HG02642 (cell line): ENCODE measurements around the gene UNCX.
"Not testable (repeated sequence)": the region's sequence is repeated elsewhere in the genome, so short reads cannot be mapped to it uniquely, and the experiment has no call there.

Source experiments
- ATAC-seq: cut with Tn5 transposase; IDR thresholded peaks from one replicate; pipeline ENCODE4 v1.9.1; 2021; ENCODE audit warnings: mild to moderate bottlenecking; ENCODE audit not compliant: unreplicated experiment, poor library complexity

The UNCX gene

DNA sequence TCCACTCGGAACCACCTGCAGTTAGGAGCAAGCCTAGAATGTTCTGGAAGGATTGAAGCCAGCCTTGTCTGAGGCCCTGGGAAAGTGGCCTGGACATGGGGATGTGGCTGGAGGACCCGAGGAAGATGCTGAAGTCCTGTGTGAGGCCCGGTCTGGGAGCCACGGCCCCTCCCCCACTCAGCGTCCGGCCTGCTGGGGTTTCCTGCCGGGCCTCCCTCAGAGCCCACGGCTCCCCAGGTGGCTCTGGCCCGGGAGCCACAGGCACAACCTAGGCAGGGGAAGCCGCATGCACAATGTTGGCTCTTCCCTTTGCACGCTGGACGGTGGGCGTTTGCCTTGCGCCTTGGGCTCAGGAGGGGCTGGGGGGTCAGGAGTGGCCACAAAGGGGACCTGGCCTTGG is 39.0 kb downstream of the UNCX start:
- no peak for ATAC-seq

DNA sequence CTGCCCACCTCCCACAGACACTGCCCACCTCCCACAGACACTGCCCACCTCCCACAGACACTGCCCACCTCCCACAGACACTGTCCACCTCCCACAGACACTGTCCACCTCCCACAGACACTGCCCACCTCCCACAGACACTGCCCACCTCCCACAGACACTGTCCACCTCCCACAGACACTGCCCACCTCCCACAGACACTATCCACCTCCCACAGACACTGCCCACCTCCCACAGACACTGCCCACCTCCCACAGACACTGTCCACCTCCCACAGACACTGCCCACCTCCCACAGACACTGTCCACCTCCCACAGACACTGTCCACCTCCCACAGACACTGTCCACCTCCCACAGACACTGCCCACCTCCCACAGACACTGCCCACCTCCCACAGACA is 39.5 kb downstream of the UNCX start:
- ATAC-seq, result not testable (repeated sequence)

DNA sequence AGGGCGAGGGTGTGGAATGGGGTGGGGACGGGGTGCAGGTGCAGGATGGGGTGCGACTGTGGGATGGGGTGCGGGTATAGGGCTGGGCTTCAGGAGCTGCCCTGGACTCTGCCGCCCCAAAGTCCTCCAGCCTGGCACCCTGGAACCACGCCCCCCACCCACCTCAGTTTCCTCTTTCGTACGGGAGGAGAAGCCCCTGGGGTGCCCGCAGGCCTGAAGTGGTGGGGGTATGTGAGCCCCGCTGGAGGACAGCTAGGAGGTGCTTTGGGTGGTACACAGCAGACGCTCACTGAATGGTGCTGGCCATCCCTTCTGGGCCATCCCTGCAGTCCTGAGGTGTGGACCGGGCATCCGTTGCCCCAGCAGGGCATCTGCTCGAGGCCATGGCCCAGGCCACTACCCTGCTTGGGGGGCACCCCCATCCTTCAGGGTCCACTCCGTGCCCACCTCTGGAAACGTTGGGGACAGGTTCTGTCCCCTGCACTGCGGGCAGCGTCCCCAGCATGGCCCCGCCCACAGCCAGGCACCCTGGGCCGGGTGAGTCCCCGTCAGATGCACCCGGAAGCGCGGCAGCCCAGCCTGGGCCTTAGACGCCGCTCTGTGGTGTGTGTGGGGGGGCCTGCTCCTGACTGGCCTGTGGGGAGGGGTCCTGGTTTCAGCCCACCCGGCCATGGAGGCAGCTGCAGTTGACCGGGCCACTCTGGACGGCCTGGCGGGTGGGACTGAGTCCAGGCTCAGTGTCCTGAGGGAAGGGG is 41.6 kb downstream of the UNCX start:
- ATAC-seq, result no peak

DNA sequence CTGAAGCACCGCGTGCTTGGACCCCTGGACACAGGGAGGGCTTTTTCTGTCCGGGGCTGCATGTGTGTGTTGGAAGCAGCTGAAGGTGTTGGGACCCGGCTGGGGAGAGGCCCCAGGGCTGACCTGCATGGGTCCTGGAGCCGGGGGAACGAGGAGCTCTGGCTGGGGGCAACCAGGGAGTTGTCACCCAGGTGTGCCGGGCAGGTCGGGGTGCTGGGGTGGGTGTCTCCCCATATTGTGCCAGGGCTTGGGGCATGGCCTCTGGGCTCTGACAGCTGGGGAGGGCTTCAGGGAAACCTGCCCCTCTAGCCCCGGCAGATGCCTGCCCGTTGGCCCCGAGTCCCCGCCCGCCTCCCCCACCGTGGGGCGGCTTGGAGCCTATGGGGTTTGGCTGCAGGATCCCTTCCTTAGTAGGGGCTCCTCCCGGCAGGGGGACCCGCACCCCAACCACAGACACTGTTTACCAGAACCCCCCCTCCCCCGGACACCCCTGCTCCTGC is 42.3 kb downstream of the UNCX start:
- no peak for ATAC-seq

DNA sequence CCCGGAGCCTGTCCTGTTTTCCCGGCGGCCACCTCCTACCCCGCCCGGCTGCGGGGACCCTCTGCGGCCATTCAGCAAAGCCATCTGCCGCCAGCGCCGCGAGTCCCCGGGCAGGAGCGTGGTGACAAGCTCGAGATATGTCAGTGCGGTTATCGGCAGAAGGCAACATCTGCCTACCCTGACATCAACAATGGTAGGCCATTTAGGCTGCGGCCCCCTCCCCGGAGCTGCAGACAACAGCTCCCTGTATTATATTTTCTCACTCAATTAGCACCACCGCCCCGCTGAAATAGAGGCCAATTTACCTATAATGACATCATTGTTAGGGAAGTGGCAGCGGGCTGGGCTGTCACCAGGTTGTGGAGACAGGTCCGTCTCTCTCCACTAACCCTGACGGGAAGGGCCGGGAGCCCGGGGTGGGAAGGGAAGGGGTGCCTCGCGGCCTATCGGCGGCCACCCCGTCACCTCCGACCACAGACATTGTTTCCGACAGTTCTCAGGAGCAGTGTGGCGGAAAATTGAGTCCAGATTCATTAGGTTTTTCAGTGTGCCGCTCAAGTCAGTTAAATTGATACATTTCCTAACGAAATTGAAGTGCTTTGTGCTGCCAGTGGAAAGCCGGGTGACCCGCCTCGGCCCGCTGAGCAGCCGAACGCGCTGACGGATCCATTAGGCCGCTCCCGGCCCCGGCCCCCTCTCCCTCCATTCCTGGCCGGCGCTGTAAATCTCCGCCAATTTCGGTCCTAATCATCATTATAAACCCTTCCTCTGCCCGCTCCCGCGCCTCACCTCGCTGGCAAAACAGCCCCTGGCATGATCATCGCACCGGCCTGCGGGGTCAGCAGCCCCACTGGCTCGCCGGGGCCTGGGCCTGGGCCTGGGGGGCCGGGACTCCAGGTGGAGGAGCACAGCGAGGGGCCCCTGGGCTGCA is 43.0 kb downstream of the UNCX start:
- ATAC-seq, result no peak

DNA sequence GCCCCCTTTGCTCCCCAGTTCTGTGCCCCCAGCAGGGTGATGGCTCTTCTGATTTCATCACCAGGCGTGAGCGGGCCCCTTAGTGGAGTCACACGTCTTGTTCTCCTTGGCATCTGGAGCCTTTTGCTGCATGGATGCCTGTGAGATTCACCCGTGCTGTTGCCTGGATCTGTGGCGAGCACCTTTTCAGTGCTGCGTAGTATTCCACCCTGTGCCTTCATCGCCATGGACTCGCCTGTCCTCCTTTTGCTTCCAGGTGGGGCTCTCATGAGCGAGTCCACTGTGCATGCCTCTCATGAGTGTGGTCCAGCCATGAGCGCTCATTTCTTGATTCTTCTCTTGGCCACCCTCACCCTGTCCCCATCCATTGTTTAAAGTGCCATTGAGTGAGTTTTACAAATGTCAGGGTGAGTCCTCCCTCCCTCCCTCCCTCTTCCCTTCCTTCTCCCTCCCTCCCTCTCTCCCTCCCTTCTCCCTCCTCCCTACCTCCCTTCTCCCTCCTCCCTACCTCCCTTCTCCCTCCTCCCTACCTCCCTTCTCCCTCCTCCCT is 44.0 kb downstream of the UNCX start:
- ATAC-seq, result no peak

DNA sequence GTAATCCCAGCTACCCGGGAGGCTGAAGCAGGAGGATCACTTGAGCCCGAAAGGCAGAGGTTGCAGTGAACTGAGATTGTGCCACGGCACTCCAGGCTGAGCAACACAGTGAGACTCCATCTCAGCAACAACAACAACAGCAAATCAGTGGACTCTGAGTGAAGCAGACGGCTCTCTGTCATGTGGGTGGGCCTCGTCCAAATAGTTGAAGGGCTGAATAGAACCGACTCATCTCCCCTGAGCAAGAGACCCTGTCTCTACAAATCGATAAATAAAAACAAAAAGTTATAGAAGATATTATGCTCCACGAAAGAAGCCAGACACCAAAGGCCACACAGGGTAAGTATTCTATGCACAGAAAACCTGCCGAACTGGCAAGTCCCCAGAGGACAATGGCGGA is 45.9 kb downstream of the UNCX start:
- ATAC-seq, result no peak

DNA sequence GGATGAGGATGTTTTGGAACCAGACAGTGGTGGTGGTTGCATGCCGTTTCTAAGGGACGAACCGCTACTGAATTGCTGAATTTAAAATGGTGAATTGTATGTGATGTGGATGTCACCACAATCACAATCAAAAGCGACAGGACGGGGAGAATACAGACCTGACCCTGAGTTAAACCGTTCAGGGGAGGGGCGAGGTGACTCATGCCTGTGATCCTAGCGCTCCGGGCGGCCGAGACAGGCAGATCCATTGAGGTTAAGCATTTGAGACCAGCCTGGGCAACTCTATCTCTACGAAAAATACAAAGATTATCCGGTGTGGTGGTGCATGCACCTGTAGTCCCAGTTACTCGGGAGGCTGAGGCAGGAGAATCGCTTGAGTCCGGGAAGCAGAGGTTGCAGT is 46.4 kb downstream of the UNCX start:
- no peak for ATAC-seq

DNA sequence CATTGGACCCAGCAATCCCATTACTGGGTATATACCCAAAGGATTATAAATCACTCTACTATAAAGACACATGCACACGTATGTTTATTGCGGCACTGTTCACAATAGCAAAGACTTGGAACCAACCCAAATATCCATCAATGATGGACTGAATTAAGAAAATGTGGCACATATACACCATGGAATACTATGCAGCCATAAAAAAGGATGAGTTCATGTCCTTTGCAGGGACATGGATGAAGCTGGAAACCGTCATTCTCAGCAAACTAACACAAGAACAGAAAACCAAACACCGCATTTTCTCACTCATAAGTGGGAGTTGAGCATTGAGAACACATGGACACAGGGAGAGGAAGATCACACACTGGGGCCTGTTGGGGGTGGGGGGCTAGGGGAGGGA is 47.2 kb downstream of the UNCX start:
- not testable (repeated sequence) for ATAC-seq

DNA sequence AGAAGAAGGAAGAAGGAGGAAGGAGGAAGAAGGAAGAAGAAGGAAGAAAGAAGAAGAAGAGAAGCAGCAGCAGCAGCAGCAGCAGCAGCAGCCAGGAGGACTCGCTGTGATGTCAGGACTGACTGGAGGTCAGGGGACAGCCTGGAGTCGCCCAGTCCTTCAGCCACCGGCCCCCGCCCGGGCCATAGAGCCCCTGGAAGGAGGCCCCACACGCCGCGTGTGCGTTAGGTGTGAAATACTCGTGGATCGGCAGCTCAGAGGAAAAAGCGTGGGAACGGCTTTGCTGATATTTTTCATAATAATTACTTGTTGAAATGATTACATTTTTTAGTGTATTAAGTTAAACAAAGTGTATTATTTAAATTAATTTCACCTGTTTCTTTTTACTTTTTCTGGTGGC is 48.4 kb downstream of the UNCX start:
- no peak for ATAC-seq

DNA sequence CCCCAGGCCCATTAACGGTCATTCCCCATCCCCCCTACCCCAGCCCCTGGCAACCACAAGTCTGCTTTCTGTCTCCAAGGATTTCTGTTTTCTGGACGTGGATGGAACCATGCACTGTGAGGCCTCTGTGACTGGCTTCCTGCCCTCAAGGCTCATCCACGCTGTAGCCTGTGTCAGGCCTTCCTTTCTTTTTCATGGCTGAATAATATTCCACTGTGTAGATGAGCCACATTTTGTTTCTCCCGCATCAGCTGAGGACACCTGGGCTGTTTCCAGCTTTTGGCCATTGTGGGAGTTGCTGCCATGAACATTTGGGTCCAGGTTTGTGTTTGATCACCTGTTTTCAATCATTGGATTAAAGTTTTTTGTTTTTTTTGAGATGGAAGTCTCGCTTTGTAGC is 50.0 kb downstream of the UNCX start:
- ATAC-seq, result no peak

DNA sequence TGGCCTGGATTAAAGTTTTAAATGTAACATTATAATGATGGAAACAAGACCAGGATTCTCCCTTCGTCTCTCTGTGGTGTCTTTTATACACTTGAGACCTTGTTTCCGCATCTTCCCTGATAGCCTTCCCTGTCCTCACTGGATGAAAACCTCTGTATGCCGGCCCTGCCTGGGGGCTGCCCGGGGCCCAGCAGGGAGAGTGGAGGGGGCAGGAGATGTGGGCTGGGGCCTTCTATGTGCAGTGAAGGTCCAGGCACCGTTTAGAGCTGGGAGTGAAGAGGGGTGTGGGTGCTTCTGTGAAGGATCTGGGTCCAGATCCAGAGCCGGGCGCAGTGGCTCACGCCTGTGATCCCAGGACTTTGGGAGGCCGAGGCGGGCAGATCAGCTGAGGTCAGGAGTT is 50.7 kb downstream of the UNCX start:
- no peak for ATAC-seq

DNA sequence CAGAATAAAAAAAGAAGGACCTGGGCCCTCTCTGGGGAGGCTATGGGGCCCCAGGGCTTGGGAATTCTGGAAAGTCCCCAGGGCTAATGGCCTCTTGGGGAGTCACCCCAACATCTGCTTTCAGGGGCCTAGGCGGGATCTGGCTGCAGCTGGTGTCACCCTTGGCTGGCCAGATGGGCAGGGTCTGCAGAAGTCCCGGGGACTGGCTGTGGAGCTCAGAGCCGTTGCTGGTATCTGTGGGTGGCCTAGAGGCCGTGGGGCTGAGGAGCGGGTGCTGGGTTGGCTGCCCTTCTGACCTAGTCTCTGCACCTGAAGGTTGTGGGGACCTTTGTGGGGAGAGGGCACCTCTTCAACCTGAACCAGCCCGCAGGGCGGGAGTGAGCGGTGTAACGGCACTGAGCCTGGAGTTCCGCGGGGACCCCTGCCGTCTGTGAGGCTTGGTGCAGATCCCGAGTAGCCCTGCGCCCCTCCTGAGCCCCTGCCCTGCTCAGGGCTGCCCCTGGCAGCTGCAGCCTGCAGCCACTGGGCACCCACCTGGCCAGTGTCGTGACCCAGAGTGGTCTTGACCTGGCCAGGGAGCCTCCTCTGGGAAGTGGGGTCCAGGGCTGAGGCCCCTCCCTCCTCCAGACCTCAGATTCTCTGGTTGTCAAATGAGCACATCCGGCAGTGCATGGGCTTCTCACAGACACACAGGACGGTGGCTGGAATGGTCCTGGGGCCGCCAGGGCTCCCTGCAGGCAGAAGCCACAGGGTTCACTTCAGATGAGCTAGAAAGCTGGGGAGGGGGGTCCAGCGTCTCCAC is 51.5 kb downstream of the UNCX start:
- ATAC-seq, result no peak

DNA sequence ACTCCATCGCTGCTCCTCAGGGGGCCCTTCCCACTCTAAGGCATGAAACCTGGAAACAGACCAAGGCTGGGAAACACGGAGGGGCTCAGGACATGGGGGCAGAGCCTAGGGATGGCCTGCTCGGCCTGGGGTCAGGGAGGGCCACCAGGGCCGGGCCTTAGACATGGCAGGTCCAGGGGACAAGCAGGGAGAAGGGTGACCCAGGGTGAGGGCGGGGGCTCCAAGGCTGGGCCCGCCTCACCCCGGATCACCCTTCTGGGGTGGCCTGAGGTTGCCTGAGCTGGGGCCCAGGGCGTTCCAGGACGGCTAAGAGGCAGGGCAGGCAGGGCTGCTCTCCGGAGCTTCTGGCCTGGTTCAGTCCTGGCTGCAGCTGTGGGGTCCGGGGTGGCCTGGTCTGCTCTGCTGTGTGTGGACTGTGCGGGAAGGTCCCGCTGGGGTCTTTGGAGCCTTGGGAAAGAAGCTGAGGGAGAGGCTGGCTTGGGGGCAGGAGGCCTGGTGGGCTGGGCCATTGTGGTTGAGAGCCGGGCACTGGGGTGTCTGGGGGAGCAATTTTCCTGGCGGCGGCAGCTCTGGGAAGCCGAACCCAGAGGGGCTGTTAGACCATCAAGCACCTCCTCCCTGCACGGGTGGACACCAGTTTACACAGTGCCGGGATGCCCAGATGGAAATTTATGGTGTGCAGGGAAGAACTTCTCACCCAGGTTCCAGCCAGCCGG is 52.2 kb downstream of the UNCX start:
- ATAC-seq, result no peak

DNA sequence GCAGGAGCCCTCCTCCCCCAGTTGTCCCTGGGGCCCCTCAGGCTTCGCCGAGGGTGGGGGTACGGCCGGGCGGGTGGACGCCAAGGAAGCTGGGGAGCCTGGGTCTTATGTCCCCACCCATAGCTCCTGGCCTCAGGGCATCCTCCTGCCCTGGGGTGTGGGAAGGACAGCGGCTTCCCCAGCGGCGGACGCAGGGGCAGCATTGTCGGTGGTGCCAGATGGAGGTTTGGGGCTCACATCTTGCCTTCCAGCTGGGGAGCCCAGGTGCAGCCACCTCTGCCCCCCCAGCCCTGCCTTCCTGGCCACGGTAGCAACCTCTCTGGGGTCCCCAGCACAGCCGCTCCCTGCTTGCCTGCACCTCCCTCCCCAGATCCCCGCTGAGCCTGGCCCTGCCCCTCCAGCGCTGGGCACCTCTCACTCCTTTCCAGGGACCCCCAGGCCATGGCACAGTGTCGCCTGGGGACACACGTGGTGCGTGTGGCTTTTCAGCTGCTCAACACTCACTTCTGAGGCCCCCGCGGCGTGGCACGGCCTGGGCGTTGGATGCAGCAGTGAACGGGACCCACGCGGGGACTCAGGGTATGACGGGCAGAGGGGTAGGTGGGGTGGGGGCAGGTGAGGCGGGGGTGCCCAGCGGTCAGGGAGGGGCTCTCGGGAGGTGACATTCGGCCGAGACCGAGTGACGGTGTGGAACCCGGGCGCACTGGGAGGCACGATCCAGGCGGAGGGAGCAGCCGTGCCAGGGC is 53.1 kb downstream of the UNCX start:
- ATAC-seq, result no peak
